ENCODE data around the gene FAM25A.

GRCh38 chr10:86979977-86980448 lies 40.1 kb upstream of the FAM25A start:
- TF ChIP-seq CTCF (conservative IDR thresholded peaks at IDR 0.05 in 1 of 2, IDR thresholded peaks at IDR 0.05 in 1 of 2; ENCODE audit: extremely low read depth in 1 of 2, insufficient read depth in 1 of 2, low read depth in 1 of 2, low read length in 2 of 2) (no peak), EZH2 (IDR thresholded peaks at IDR 0.05; ENCODE audit: borderline replicate concordance, low read length) (no peak)
